Rectal smooth muscle tissue (tissue), 1 donor: ENCODE results near the gene MIGA2.
A peak's percentile ranks its signal among the peaks of the same experiment; 100 is the strongest.

Experiments
- H3K27ac ChIP-seq: one replicate; pipeline ENCODE4 v1.7.0; 2013; ENCODE audit warnings: low read depth, low read length, inconsistent platforms
- H3K27me3 ChIP-seq: one replicate; pipeline ENCODE4 v1.7.0; 2013; ENCODE audit warnings: low read length; ENCODE audit not compliant: control insufficient read depth, insufficient read depth
- H3K36me3 ChIP-seq: one replicate; pipeline ENCODE4 v1.7.0; 2013; ENCODE audit warnings: low read length; ENCODE audit not compliant: control insufficient read depth, insufficient read depth
- H3K4me1 ChIP-seq: one replicate; pipeline ENCODE4 v1.7.0; 2013; ENCODE audit warnings: low read length; ENCODE audit not compliant: control insufficient read depth, insufficient read depth
- H3K4me3 ChIP-seq: one replicate; pipeline ENCODE4 v1.7.0; 2013; ENCODE audit warnings: low read length
- H3K9ac ChIP-seq: one replicate; pipeline ENCODE4 v1.7.0; 2013; ENCODE audit warnings: low read length

Gene MIGA2

GRCh38 chr9:129006328-129007034 is 29.9 kb upstream of the MIGA2 start:
- H3K4me1 ChIP-seq = peaks cover 3% of the 10 kb centered on the region
- H3K36me3 ChIP-seq = peaks cover 43% of the 10 kb centered on the region
- no peaks in the 10 kb centered on the region for H3K27me3 ChIP-seq
- H3K4me3 ChIP-seq = no peak overlapping the region
- H3K27ac ChIP-seq = no peak overlapping the region
- H3K9ac ChIP-seq = no peak overlapping the region

GRCh38 chr9:129007035-129007765 is 29.2 kb upstream of the MIGA2 start:
- Histone ChIP-seq H3K9ac (no peak overlapping the region), H3K4me1 (peaks cover 3% of the 10 kb centered on the region), H3K27ac (peak overlapping the region; percentile 32), H3K36me3 (peaks cover 37% of the 10 kb centered on the region), H3K27me3 (no peaks in the 10 kb centered on the region), H3K4me3 (no peak overlapping the region)

GRCh38 chr9:129007766-129008468 is 28.5 kb upstream of the MIGA2 start:
- Histone ChIP-seq H3K9ac (no peak overlapping the region), H3K4me3 (no peak overlapping the region), H3K27ac (no peak overlapping the region), H3K36me3 (peaks cover 35% of the 10 kb centered on the region), H3K27me3 (no peaks in the 10 kb centered on the region), H3K4me1 (peaks cover 3% of the 10 kb centered on the region)

DNA sequence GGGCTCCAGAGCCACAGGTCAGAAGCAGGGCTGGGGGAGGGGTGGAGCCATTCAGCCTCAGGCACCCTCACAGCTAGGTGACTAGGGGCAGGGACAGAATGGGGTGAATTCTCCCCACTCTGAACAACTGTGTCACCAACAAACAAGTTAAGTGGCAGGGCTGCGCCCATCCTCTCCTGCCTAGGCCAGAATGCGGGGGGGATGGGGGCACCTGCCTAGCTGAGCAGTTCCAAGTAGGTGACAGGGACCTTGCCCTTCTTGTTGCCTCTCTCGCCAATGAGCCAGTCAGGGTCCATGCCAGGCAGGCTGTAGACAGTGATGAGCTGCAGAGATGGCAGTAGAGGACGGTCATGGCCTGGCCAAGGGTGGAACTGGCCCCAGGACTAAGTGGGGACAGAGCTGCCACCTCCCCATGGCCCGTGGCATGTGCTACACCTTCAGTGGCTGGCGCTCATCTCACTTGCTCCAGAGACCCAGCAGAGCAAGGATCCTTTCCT is 27.9 kb upstream of the MIGA2 start:
- no peak overlapping the region for H3K27ac ChIP-seq
- peaks cover 35% of the 10 kb centered on the region for H3K36me3 ChIP-seq
- H3K4me1 ChIP-seq = peaks cover 3% of the 10 kb centered on the region
- no peaks in the 10 kb centered on the region for H3K27me3 ChIP-seq
- H3K9ac ChIP-seq = no peak overlapping the region
- no peak overlapping the region for H3K4me3 ChIP-seq

DNA sequence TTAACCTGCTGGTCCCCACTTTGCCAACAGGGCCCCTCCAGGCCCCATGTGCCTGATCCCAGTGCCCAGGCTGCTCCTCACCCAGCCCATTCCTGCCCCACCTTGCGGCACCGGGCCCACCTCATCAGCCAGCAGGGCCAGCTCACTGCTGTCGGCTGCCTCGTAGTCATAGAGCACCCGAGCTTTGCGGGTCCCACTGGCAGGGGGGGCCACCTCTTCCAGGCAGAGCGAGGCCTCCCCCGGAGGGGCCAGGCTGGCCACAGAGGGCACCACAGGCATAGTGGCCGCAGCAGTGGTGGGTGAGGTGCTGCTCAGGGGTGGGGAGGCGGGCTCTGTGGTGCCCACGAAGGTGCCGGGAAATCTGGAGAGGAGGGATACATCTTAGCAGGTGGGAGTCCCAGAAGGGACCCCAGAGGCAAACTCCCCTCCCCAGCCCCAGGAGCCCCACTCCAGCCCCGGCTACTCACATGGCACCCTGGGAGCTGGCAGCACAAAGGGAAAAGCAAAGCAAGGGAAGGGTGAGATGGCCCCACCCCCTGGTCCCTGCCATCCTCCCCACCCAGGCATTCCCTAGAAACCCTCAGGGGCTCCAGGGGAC is 27.3 kb upstream of the MIGA2 start:
- H3K4me3 ChIP-seq = no peak overlapping the region
- no peak overlapping the region for H3K27ac ChIP-seq
- no peaks in the 10 kb centered on the region for H3K27me3 ChIP-seq
- H3K36me3 ChIP-seq = peaks cover 38% of the 10 kb centered on the region
- H3K4me1 ChIP-seq = peaks cover 3% of the 10 kb centered on the region
- H3K9ac ChIP-seq = no peak overlapping the region

- peaks cover 43% of the 10 kb centered on the region for H3K36me3 ChIP-seq
- H3K27ac ChIP-seq = no peak overlapping the region
- peaks cover 3% of the 10 kb centered on the region for H3K4me1 ChIP-seq
- no peak overlapping the region for H3K9ac ChIP-seq
- no peaks in the 10 kb centered on the region for H3K27me3 ChIP-seq
- no peak overlapping the region for H3K4me3 ChIP-seq
Observed at GRCh38 chr9:129009584-129010141, 26.8 kb upstream of the MIGA2 start.

GRCh38 chr9:129010267-129010975 is 26.0 kb upstream of the MIGA2 start:
- Histone ChIP-seq H3K36me3 (peaks cover 41% of the 10 kb centered on the region), H3K27me3 (no peaks in the 10 kb centered on the region)

GRCh38 chr9:129011170-129011569 is 25.3 kb upstream of the MIGA2 start:
- Histone ChIP-seq H3K9ac (no peak overlapping the region), H3K36me3 (peaks cover 38% of the 10 kb centered on the region), H3K27ac (no peak overlapping the region), H3K27me3 (no peaks in the 10 kb centered on the region), H3K4me1 (peaks cover 3% of the 10 kb centered on the region), H3K4me3 (no peak overlapping the region)

More at GRCh38 chr9:129010267-129010975, 26.0 kb upstream of the MIGA2 start:
- no peak overlapping the region for H3K27ac ChIP-seq
- no peak overlapping the region for H3K9ac ChIP-seq
- H3K4me1 ChIP-seq = peaks cover 3% of the 10 kb centered on the region
- no peak overlapping the region for H3K4me3 ChIP-seq

DNA sequence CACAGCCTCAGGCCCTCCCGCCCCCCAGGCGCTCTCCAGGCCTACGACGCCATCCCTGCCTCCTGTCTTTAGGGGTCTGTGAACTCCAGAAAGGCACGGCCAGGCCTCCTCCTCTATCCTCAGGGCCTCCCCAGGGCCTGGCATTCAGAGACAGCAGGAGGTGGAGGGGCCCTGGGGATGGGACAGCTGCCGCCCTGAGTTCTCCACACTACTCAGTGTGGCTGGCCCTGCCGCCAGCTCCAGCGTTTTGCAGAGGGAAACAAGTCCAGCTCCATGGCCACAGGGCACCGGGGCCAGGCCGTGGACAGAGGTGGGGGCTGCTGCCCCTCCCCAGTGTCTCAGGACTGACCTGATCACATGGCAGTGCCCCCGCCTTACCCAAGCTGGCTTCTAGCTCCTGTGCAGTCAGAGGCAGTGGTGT is 24.7 kb upstream of the MIGA2 start:
- H3K27me3 ChIP-seq = no peaks in the 10 kb centered on the region
- no peak overlapping the region for H3K4me3 ChIP-seq
- H3K4me1 ChIP-seq = peaks cover 3% of the 10 kb centered on the region
- no peak overlapping the region for H3K27ac ChIP-seq
- peaks cover 38% of the 10 kb centered on the region for H3K36me3 ChIP-seq
- H3K9ac ChIP-seq = no peak overlapping the region

GRCh38 chr9:129012343-129012742 is 24.1 kb upstream of the MIGA2 start:
- peaks cover 38% of the 10 kb centered on the region for H3K36me3 ChIP-seq
- H3K27me3 ChIP-seq = no peaks in the 10 kb centered on the region
- H3K9ac ChIP-seq = no peak overlapping the region
- no peak overlapping the region for H3K4me3 ChIP-seq
- H3K27ac ChIP-seq = no peak overlapping the region
- H3K4me1 ChIP-seq = no peaks in the 10 kb centered on the region

- Histone ChIP-seq H3K4me3 (no peak overlapping the region), H3K9ac (no peak overlapping the region), H3K4me1 (no peaks in the 10 kb centered on the region), H3K27me3 (no peaks in the 10 kb centered on the region), H3K27ac (no peak overlapping the region), H3K36me3 (peaks cover 38% of the 10 kb centered on the region)
Observed at GRCh38 chr9:129012893-129013448, 23.5 kb upstream of the MIGA2 start.
